ENCODE data around the gene RNU5D-1. TPM values are rescaled to one million over a fixed set of nuclear protein-coding genes. Genes with fewer than 3 reads are reported as not detected.
A peak's percentile ranks its signal among the peaks of the same experiment; 100 is the strongest.

The RNU5D-1 gene
- total RNA-seq, 4 donors from 2014 or later, result not detected

- no peaks in the 10 kb centered on the region for H3K9me3 ChIP-seq
- TF ChIP-seq CTCF (IDR thresholded peaks at IDR 0.05), result no peak
- H3K36me3 ChIP-seq, result no peaks in the 10 kb centered on the region
- H3K4me1 ChIP-seq, result peaks cover 0 to 4% (median 4%) of the 10 kb centered on the region in 3 donors
- 66 to 82% methylated on average over 9 of the region's 9 CpGs for WGBS, 2 donors
- DNase-seq, result no peak
- H3K27me3 ChIP-seq, result peaks cover 0 to 21% (median 0%) of the 10 kb centered on the region in 4 donors
- no peak overlapping the region for H3K27ac ChIP-seq
- intact Hi-C loops (cut with DNase I), result no loop called here
- no peak overlapping the region for H3K4me3 ChIP-seq
These were observed 7.9 kb downstream of the RNU5D-1 start for GRCh38 chr1:44723064-44723463.

GRCh38 chr1:44721485-44722361 is 9.2 kb downstream of the RNU5D-1 start:
- no peaks in the 10 kb centered on the region for H3K9me3 ChIP-seq
- H3K36me3 ChIP-seq, result no peaks in the 10 kb centered on the region
- H3K27ac ChIP-seq, result peak overlapping the region; percentile 28 to 60 (median 50)
- intact Hi-C loops (cut with DNase I), result no loop called here
- peaks cover 0 to 14% (median 4%) of the 10 kb centered on the region in 3 donors for H3K4me1 ChIP-seq
- DNase-seq, result no peak
- WGBS, 2 donors, result 13 to 20% methylated on average over 14 of the region's 14 CpGs
- peak overlapping the region in 1 of 4 donors; percentile 0 for H3K4me3 ChIP-seq
- TF ChIP-seq POLR2A (IDR thresholded peaks at IDR 0.05) (peak in 3 of 4 donors; percentile 76 to 93 (median 82)), CTCF (IDR thresholded peaks at IDR 0.05) (peak in 1 of 6 experiments; percentile 29)
- peaks cover 0 to 23% (median 0%) of the 10 kb centered on the region in 4 donors for H3K27me3 ChIP-seq

- WGBS, 2 donors, result 57 to 62% methylated on average over 3 to 4 of the region's 4 CpGs
- TF ChIP-seq CTCF (IDR thresholded peaks at IDR 0.05), result no peak
- TF ChIP-seq POLR2A (IDR thresholded peaks at IDR 0.05), result no peak
- DNase-seq, result no peak
- Histone ChIP-seq H3K27ac (no peak overlapping the region), H3K9me3 (no peaks in the 10 kb centered on the region), H3K36me3 (no peaks in the 10 kb centered on the region), H3K27me3 (peaks cover 0 to 26% (median 0%) of the 10 kb centered on the region in 4 donors), H3K4me1 (peaks cover 0 to 19% (median 8%) of the 10 kb centered on the region in 3 donors), H3K4me3 (no peak overlapping the region)
- intact Hi-C loops (cut with DNase I), result no loop called here
These were observed 10.7 kb downstream of the RNU5D-1 start for GRCh38 chr1:44720281-44720680.

GRCh38 chr1:44719318-44719717 is 11.7 kb downstream of the RNU5D-1 start:
- Histone ChIP-seq H3K9me3 (no peaks in the 10 kb centered on the region), H3K27ac (no peak overlapping the region), H3K27me3 (peaks cover 0 to 17% (median 0%) of the 10 kb centered on the region in 4 donors), H3K4me3 (no peak overlapping the region), H3K36me3 (no peaks in the 10 kb centered on the region), H3K4me1 (peaks cover 0 to 28% (median 16%) of the 10 kb centered on the region in 3 donors)
- 68 to 80% methylated on average over 2 to 4 of the region's 5 CpGs for WGBS, 2 donors
- no peak for DNase-seq
- TF ChIP-seq POLR2A (IDR thresholded peaks at IDR 0.05) (no peak), CTCF (IDR thresholded peaks at IDR 0.05) (no peak)
- intact Hi-C loops (cut with DNase I), result no loop called here

- Histone ChIP-seq H3K36me3 (no peaks in the 10 kb centered on the region), H3K9me3 (no peaks in the 10 kb centered on the region), H3K27ac (peak overlapping the region in 1 of 4 donors; percentile 13), H3K4me1 (peaks cover 3 to 37% (median 16%) of the 10 kb centered on the region in 3 donors), H3K4me3 (no peak overlapping the region), H3K27me3 (peaks cover 0 to 13% (median 0%) of the 10 kb centered on the region in 4 donors)
- no peak for TF ChIP-seq POLR2A (IDR thresholded peaks at IDR 0.05)
- TF ChIP-seq CTCF (IDR thresholded peaks at IDR 0.05), result no peak
- DNase-seq, result no peak
- intact Hi-C loops (cut with DNase I), result no loop called here
- WGBS, 2 donors, result 70 to 75% methylated on average over 5 to 6 of the region's 6 CpGs
These were observed 12.9 kb downstream of the RNU5D-1 start for GRCh38 chr1:44718091-44718490.
